Head of caudate nucleus (tissue), 42 donors: Measurements from ENCODE around the gene BSPRY.
"Not testable (repeated sequence)": the region's sequence is repeated elsewhere in the genome, so short reads cannot be mapped to it uniquely, and the experiment has no call there.

Source experiments
- DNase-seq, 42 donors: peaks; one replicate each; pipeline versions ENCODE4 v3.0.0 to v3.0.0-alpha.2; 2020 to 2021; ENCODE audit warnings: mixed read lengths in 7 of 42
- intact Hi-C: fragments of 100-400 bp; cut with DNase I; formaldehyde crosslinking; loops from one replicate; pipeline ENCODE4 v1.15.0; 2022

Gene BSPRY

GRCh38 chr9:113364951-113365350 is 15.6 kb downstream of the BSPRY start:
- no peak for DNase-seq
- intact Hi-C loops, result no loop called here

DNA sequence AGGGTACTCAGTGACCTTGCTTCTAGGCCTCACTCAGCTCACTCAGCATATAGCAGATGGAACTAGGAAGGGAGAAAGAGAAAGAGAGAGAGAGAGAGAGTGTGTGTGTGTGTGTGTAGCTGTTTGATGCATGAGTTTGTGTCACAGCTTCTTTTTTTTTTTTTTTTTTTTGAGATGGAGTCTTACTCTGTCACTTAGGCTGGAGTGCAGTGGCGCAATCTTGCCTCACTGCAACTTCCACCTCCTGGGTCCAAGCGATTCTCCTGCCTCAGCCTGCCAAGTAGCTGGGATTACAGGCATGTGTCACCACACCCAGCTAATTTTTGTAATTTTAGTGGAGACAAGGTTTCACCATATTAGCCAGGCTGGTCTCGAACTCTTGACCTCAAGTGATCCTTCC is 16.3 kb downstream of the BSPRY start:
- DNase-seq, intact Hi-C loops: not testable (repeated sequence)

- intact Hi-C loops, result no loop called here
- no peak for DNase-seq
These were observed 19.1 kb downstream of the BSPRY start for GRCh38 chr9:113368348-113368981.

DNA sequence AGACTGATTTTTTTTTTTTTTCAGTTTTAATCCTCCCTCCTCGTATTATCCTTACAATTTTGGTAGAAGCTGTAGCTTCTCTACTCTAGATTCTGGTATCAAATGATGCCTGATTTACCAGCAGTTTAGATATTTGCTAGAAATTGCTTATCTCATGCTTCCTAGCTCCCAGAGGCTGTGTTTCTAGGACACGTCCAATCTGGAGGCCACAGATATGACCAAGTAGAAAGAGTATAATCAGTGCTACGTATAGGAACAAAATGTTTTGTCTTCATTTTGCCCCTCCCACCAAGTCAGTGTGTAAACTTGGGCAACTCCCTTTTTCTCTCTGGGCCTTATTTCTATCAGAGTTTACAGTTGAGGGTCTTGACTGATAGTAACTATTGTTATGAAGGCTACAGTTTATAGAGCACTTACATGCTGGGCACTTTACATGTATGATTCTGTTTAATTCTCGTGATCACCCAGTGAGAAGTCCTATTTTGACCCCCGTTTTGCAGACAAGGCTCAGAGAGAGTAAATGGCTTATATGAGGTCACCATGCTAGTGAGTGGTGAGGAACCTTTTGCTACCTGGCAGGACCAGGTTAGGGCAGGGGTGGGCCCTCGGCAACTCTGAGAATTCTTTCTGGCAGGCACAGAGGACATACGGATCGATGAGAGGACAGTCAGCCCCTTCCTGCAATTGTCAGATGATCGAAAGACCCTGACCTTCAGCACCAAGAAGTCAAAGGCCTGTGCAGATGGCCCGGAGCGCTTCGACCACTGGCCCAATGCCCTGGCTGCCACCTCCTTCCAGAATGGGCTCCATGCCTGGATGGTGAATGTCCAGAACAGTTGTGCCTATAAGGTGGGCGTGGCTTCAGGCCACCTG is 19.9 kb downstream of the BSPRY start:
- no peak for DNase-seq
- intact Hi-C loops, result no loop called here

DNA sequence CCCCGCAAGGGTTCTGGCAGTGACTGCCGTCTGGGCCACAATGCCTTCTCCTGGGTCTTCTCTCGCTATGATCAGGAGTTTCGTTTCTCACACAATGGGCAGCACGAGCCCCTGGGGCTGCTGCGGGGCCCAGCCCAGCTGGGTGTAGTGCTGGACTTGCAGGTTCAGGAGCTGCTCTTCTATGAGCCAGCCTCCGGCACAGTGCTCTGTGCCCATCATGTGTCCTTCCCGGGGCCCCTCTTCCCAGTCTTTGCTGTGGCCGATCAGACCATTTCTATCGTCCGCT is 20.5 kb downstream of the BSPRY start:
- intact Hi-C loops, result no loop called here
- no peak for DNase-seq

DNA sequence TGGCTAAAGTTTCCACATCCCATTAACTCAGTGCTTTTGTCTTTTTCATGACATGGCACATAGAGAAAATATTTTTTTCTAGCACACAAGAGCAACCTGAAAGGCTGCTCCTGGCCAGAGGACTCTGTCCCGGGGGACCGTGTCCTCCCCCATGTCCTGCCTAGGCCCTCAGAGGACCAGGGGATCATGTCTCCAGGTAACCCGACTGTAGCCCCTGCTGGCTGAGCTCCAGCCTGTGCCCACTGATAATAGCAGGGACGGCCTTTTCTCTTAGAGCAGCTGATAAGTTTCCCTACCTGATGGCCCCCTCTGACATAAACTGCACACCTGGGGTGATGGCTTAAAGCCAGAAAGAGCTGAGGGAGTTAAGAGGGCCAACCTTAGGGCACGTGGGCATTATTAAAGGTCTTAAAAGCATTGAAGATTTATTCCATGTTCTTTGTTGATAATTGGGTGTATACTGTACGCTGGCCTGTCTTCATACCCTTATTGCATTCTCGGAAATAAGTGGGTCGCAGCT is 21.5 kb downstream of the BSPRY start:
- no peak for DNase-seq
- intact Hi-C loops, result no loop called here

DNA sequence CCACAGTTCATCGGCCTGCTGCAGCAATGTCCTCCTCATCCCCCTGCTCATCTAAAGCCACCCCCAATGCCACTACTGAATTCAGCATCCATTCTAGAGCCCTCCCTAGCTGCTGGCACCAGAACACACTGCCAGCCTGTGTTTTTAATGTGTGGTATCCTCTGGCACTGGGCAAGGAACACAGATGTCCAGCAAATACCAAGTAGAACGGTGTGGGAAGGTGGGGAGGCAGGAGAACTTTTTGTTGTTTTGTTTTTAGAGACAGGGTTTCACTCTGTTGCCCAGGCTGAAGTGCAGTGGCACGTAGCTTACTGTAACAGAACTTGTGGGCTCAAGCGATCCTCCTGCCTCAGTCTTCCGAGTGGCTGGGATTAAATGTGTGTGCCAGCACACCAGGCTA is 22.7 kb downstream of the BSPRY start:
- no peak for DNase-seq
- intact Hi-C loops, result no loop called here

- intact Hi-C loops, result no loop called here
- DNase-seq, result no peak
These were observed 23.9 kb downstream of the BSPRY start for GRCh38 chr9:113373256-113373655.

GRCh38 chr9:113373676-113374392 is 24.5 kb downstream of the BSPRY start:
- no peak for DNase-seq
- intact Hi-C loops, result no loop called here

DNA sequence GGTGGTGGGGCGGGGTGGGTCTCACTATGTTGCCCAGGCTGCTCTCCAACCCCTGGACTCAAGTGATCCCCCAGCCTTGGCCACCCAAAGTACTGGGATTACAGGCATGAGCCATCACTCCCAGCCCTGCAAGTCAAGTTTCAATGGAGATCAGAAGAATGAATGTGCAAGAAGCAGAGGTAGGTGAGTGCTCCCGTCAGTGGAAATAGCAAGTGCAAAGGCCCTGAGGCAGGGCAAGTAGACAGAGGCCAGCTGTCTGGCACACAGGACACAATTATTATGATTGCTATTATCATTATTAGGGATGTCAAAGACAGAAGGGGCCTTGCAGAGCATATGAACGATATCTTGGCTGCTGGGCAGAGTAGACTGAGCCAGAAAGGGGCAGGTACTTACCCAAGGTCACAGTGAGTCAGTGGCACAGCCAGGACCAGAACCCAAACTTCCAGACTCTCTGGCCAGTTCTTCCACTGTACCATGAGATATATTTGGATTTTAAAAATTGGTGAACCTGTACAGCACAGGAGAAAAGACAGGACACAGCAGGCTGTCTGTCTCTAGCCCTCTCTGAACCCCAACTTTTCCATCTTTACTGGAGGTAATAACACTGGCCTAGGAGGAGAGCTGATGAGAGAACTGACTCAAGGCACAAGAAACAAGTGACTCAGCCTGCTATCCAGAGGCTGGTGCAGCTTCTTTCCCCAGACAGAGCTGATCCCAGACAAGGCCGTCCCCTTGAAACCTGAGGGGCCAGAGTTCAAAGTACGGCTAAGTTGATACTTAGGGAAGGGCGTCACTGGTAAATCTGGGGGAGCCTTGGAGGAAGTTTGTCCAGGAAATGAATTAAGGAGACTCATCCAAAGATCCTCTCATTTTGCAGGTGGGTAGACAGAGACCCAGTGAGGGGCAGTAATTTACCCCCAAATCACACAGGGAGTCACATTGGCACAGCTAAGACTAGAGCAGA is 26.0 kb downstream of the BSPRY start:
- intact Hi-C loops, result no loop called here
- no peak for DNase-seq

GRCh38 chr9:113376634-113377567 is 27.6 kb downstream of the BSPRY start, which contains the start of gene HDHD3:
TSS of gene HDHD3 (minus strand) at chr9:113376986. CDS start at chr9:113374354, 2,632 bp downstream.
- peak; percentile 48 to 91 (median 79) for DNase-seq
- intact Hi-C loops, result no loop called here

GRCh38 chr9:113379094-113379828 is 29.9 kb downstream of the BSPRY start:
- DNase-seq, intact Hi-C loops: not testable (repeated sequence)

- DNase-seq, intact Hi-C loops: not testable (repeated sequence)
These were observed 30.5 kb downstream of the BSPRY start for GRCh38 chr9:113379829-113380210.

DNA sequence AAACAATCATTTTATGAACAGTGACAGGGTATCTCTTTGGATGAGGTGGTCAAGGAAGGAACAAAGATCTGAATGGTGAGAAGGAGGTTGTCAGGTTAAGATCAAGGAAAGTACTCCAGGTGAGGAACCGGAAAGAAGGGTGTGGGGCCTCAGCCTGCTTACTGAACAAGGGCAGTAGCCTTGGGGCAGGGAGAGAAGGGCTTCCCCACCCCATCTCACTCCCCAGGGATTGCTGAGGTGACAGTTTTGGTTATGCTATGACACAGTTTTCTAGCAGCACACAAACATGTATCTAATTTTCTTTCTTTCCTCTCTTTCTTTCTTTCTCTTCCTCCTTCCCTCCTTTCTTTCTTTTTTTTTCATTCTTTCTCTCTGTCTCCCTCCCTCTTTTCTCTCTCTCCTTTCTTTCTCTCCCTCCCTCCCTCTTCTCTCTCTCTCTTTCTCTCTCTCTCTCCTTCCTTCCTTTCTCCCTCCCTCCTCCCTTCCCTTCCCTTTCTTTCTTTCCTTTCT is 31.6 kb downstream of the BSPRY start:
- intact Hi-C loops, result no loop called here
- no peak for DNase-seq

GRCh38 chr9:113381441-113381840 is 32.1 kb downstream of the BSPRY start:
- DNase-seq, result not testable (repeated sequence)

GRCh38 chr9:113381909-113382411 is 32.6 kb downstream of the BSPRY start:
- DNase-seq, result no peak
- intact Hi-C loops, result no loop called here

More at GRCh38 chr9:113381441-113381840, 32.1 kb downstream of the BSPRY start:
- intact Hi-C loops, result not testable (repeated sequence)
